ENCODE data around the gene FERMT1. TPM values are rescaled to one million over a fixed set of nuclear protein-coding genes. Genes with fewer than 3 reads are reported as not detected.

Gene FERMT1
- total and polyA plus RNA-seq, 2 donors (not counting 3 experiments of a cell fraction or from before 2014, with no cell fraction given): 0.11 to 1.5 TPM

DNA sequence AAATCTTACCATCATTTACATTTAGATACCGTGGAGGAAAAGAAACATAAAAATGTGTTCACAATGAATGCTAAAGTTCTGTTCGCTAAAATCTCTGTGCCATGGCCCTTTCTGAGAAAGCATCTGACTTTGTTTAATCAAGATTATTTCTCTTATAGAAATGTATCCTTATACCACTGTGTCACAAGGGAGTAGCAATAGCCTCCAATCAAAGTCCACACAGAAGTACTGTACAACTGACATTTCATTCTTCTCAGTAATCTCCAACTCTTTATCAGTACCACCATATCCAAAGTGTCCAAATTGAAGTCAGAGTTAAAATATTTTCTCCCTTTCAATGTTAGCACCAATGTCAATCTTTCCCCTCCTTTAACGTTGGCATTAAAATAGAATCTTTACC is 6.1 kb downstream of the FERMT1 start:
- CTCF ChIA-PET: no interaction called here
- dilution Hi-C loops (cut with MboI; ENCODE audit: extremely low pct_ligation_motif_present, low sequenced_read_pairs) (no loop called here), intact Hi-C loops (cut with micrococcal nuclease) (no loop called here)
- no peaks in the 10 kb centered on the region for H3K79me2 ChIP-seq (ENCODE audit: control insufficient read depth, insufficient read depth, low read length)
- H3K4me3 ChIP-seq (replicated peaks in 1 of 3; ENCODE audit: insufficient read depth in 1 of 3, low read depth in 1 of 3, low read length in 3 of 3): no peak overlapping the region
- no peaks in the 10 kb centered on the region for H3K9me3 ChIP-seq (replicated peaks; ENCODE audit: control insufficient read depth, insufficient read depth, low read length)
- FAIRE-seq (no peak), DNase-seq (ENCODE audit: low read depth, low spot score) (no peak)
- no peaks in the 10 kb centered on the region for H3K9me1 ChIP-seq (replicated peaks; ENCODE audit: control insufficient read depth, extremely low read depth, insufficient read depth, low read length)
- POLR2A ChIA-PET: no interaction called here
- H4K20me1 ChIP-seq (replicated peaks; ENCODE audit: control insufficient read depth, extremely low read depth, insufficient read depth, low read length): no peaks in the 10 kb centered on the region
- no peak for TF ChIP-seq GATA2 (IDR thresholded peaks at IDR 0.05; ENCODE audit: insufficient read depth, insufficient read length, low read depth, low read length)
- TF ChIP-seq POLR2AphosphoS5 (IDR thresholded peaks at IDR 0.05; ENCODE audit: insufficient read depth, low read depth, low read length): no peak
- TF ChIP-seq POLR2A (IDR thresholded peaks at IDR 0.05; ENCODE audit: low read depth, low read length): no peak
- TF ChIP-seq, protein P1, sequence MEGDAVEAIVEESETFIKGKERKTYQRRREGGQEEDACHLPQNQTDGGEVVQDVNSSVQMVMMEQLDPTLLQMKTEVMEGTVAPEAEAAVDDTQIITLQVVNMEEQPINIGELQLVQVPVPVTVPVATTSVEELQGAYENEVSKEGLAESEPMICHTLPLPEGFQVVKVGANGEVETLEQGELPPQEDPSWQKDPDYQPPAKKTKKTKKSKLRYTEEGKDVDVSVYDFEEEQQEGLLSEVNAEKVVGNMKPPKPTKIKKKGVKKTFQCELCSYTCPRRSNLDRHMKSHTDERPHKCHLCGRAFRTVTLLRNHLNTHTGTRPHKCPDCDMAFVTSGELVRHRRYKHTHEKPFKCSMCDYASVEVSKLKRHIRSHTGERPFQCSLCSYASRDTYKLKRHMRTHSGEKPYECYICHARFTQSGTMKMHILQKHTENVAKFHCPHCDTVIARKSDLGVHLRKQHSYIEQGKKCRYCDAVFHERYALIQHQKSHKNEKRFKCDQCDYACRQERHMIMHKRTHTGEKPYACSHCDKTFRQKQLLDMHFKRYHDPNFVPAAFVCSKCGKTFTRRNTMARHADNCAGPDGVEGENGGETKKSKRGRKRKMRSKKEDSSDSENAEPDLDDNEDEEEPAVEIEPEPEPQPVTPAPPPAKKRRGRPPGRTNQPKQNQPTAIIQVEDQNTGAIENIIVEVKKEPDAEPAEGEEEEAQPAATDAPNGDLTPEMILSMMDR (IDR thresholded peaks at IDR 0.05; ENCODE audit: extremely low read depth in 1 of 2, insufficient read depth in 1 of 2, low read depth in 1 of 2, low read length in 2 of 2): no peak
- no peak for TF ChIP-seq JUN (IDR thresholded peaks at IDR 0.05; ENCODE audit: borderline replicate concordance, insufficient read depth, insufficient read length, low read depth)
- TF ChIP-seq, protein P2, sequence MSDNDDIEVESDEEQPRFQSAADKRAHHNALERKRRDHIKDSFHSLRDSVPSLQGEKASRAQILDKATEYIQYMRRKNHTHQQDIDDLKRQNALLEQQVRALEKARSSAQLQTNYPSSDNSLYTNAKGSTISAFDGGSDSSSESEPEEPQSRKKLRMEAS (IDR thresholded peaks at IDR 0.05; ENCODE audit: insufficient read depth, insufficient read length): no peak
- TF ChIP-seq MYC (IDR thresholded peaks at IDR 0.05; ENCODE audit: low read depth, low read length): no peak
- no peak for TF ChIP-seq FOS (IDR thresholded peaks at IDR 0.05; ENCODE audit: borderline replicate concordance, insufficient read depth, low read length)
- no peak for TF ChIP-seq EZH2 (IDR thresholded peaks at IDR 0.05; ENCODE audit: borderline replicate concordance, low read depth, low read length, severe bottlenecking)
- H2AFZ ChIP-seq (ENCODE audit: low read depth, low read length): no peak overlapping the region
- no peaks in the 10 kb centered on the region for H3K4me1 ChIP-seq (ENCODE audit: control insufficient read depth, extremely low read depth, insufficient read depth, low read length)
- H3K27ac ChIP-seq (ENCODE audit: insufficient read depth, low read depth, low read length): no peak overlapping the region
- no TSS peak for BruUV-seq (replicated peaks)
- no peak overlapping the region for H3K9ac ChIP-seq (replicated peaks; ENCODE audit: extremely low read depth, insufficient read depth, low read length)
- peaks cover 2 to 3% of the 10 kb centered on the region in 2 experiments for H3K27me3 ChIP-seq (ENCODE audit: control insufficient read depth in 2 of 2, insufficient read depth in 2 of 2, low read length in 2 of 2)
- H3K4me2 ChIP-seq (ENCODE audit: insufficient read depth, low read length): no peak overlapping the region
- H3K36me3 ChIP-seq (ENCODE audit: control insufficient read depth in 2 of 2, extremely low read depth in 1 of 2, insufficient read depth in 2 of 2, low read length in 2 of 2): no peaks in the 10 kb centered on the region

Measured in endothelial cell of umbilical vein (primary cell).